GM13977 (cell line): ENCODE measurements around the gene PHRF1.

Source experiments
- DNase-seq: peaks from one replicate; pipeline ENCODE4 v3.0.0; 2012; ENCODE audit warnings: low spot score
- CTCF ChIP-seq: IDR thresholded peaks from 2 replicates; pipeline ENCODE4 v1.5.1; 2012; ENCODE audit warnings: mild to moderate bottlenecking, control low read depth; ENCODE audit not compliant: insufficient read depth; ENCODE audit errors: extremely low read depth, missing control alignments
- in situ Hi-C: fragments of 300-500 bp; cut with MboI; formaldehyde crosslinking; loops from one replicate; pipeline ENCODE4 v1.12.0; 2022; ENCODE audit warnings: low sequenced_read_pairs, low pct_unique_long_range_greater_than_20kb, mixed read lengths, inconsistent platforms; ENCODE audit not compliant: unreplicated experiment

Gene PHRF1

DNA sequence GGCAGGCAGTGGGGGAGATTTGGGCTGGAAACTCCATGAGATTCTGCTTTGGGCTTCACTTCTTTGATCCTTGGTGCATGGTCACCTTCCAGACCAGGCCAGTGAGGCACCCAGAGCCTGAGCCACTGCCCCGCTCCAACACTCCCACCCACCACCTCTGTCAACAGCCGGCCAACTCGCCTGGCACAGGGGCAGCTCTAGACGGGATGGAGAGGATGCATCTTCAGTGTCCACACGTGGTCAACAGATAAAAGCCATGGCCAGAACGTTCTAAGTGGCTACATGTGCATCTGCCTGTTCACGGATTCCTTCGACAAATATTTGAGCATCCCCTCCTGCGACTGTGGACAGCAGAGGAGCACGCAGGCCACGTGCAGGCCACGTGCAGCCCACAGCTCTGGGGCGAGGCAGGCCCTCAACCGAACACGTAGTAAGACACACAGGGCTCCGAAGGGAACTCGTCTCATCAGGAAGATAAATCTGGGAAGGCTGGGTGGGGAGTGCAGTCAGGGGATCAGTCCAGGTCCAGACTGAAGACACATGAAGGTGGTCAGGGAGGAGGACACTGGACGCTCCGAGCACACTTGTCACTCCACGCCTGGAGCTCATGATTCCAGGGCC is 37.7 kb upstream of the PHRF1 start:
- DNase-seq, result no peak
- in situ Hi-C loops, result no loop called here
- TF ChIP-seq CTCF, result no peak

DNA sequence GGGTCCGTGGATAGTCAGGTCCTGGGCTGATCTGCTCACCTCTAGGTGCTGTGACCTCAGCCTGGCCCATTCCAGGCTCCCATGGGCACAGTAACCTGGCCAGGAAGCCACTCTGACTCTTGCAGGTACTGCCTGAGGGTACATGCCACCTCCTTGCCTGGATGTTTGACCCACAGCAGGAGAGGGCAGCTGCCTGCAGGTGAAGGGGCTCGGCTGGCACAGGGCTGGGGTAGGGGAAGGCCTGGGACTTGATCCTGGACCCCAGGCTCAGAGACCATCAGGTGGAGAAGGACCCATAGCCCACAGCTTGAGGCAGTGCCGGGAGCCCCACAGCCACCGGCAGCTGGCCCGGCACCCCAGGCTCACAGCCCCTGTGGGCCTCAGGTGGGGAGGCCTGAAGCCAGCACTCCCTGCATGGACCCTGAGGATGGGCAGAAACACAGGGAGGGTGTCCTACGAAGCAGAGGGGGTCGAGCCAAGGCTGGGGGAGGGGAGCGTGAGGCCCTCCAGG is 36.2 kb upstream of the PHRF1 start:
- no peak for DNase-seq
- TF ChIP-seq CTCF, result no peak
- in situ Hi-C loops, result no loop called here

DNA sequence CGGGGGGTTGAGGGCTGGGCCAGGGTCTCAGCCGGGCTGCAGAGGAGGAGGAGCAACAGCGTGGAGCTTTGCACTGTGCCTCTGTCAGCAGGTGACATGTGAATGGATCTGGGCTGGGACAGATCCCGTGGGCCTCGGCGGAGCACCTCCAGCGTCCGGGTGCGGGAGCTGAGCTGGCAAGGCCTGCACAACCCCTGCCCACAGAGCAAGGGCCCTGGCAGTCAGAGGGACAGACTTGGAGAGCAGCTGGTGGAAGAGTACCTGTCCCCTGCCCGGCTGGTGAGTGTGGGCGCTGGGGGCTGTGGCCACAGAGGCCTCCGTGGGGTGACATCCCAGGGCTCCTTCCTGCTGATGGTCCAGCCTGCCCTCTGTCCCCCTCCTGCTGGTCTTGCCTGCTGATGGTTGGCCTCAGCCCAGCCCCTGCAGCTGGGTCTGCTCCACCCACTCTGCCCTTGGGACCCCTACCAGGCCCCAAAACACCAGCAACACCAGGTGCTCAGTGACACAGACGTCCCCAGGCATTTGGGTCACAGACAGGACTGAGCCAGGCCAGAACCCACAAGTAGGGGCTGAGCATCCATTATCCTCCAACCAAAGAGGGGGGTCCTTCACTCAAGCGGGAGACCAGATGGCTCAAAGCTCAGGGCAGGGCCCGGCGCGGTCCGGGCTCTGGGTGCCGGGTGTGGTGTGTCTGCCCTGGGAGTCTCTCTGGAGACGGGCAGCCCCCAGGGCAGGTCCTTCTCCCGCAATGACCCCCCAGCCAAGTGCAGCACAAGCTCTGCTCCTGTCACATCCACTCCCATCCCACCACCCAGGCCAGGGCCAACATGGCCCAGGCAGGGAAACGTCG is 35.5 kb upstream of the PHRF1 start:
- in situ Hi-C loops, result no loop called here
- no peak for TF ChIP-seq CTCF
- no peak for DNase-seq

DNA sequence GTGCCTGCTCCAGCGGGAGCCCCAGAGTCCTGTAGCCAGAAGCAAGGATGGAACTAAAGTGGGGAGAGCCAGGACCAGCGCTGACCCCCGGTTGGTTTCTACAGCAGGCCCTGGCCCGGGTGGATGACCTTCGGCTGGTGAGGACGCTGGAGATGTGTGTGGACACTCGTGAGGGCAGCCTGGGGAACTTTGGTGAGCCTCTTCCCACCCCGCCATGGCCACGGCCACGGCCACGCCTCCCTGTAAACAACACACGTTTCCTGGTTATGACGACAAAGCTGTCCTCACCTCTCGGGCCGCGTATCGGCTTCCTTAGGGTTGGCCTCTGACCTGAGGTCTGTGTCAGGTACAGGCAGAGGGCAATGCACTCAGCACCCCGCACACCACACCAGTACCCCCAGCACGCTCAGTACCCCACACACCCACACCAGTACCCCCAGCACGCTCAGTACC is 34.8 kb upstream of the PHRF1 start:
- TF ChIP-seq CTCF, result no peak
- no peak for DNase-seq
- in situ Hi-C loops, result no loop called here

- no peak for TF ChIP-seq CTCF
- DNase-seq, result no peak
- in situ Hi-C loops, result no loop called here
Measured at GRCh38 chr11:544817-545166, 31.5 kb upstream of the PHRF1 start.

- in situ Hi-C loops, result no loop called here
- TF ChIP-seq CTCF, result no peak
- DNase-seq, result no peak
Measured at GRCh38 chr11:545171-545570, 31.1 kb upstream of the PHRF1 start.
